Glutamatergic neuron (in vitro differentiated cells): Measurements from ENCODE around the gene ISL1. TPM values are rescaled to one million over a fixed set of nuclear protein-coding genes. Genes with fewer than 3 reads are reported as not detected.

Source experiments
- DNase-seq: peaks from one replicate; pipeline ENCODE4 v3.0.0; 2022
- H3K27ac Mint-ChIP-seq: one replicate; pipeline ENCODE4 v1.8.0; 2020; ENCODE audit warnings: mild to moderate bottlenecking, mixed read lengths, inconsistent platforms; ENCODE audit not compliant: unreplicated experiment
- H3K27me3 Mint-ChIP-seq: one replicate; pipeline ENCODE4 v1.8.0; 2020; ENCODE audit warnings: mild to moderate bottlenecking, moderate library complexity, mixed read lengths, inconsistent platforms; ENCODE audit not compliant: unreplicated experiment
- H3K36me3 Mint-ChIP-seq: one replicate; pipeline ENCODE4 v1.8.0; 2020; ENCODE audit warnings: mild to moderate bottlenecking, mixed read lengths, inconsistent platforms; ENCODE audit not compliant: unreplicated experiment
- H3K4me1 Mint-ChIP-seq: one replicate; pipeline ENCODE4 v1.8.0; 2020; ENCODE audit warnings: mild to moderate bottlenecking, low read depth, mixed read lengths, inconsistent platforms; ENCODE audit not compliant: unreplicated experiment
- H3K4me3 Mint-ChIP-seq: one replicate; pipeline ENCODE4 v1.8.0; 2020; ENCODE audit warnings: mild to moderate bottlenecking, mixed read lengths, inconsistent platforms; ENCODE audit not compliant: unreplicated experiment
- H3K9me3 Mint-ChIP-seq: one replicate; pipeline ENCODE4 v1.8.0; 2020; ENCODE audit warnings: mild to moderate bottlenecking, moderate library complexity, mixed read lengths, inconsistent platforms; ENCODE audit not compliant: unreplicated experiment
- total RNA-seq: library from RNA; stranded (reverse); fragmentation: NEBNext Ultra II Directional; extraction: Animal tissue kit (Norgen Biotek cat#: 25700); gene quantifications from one replicate; pipeline ENCODE4 v1.2.1, GENCODE V29; 2021; ENCODE audit not compliant: unreplicated experiment
- TF ChIP-seq, protein P1 (sequence below): fragments of 200-600 bp; sonication (generic); IDR thresholded peaks from one replicate; pipeline ENCODE4 v1.5.0; 2021; ENCODE audit not compliant: partially characterized antibody, unreplicated experiment

The ISL1 gene
- total RNA-seq, 1 donor from 2014 or later: 152 TPM

GRCh38 chr5:51395666-51396356 lies 12.6 kb downstream of the ISL1 start:
- peaks cover 28% of the 10 kb centered on the region for H3K27me3 Mint-ChIP-seq
- H3K27ac Mint-ChIP-seq: no peak overlapping the region
- H3K36me3 Mint-ChIP-seq: peaks cover 22% of the 10 kb centered on the region
- peaks cover 59% of the 10 kb centered on the region for H3K4me1 Mint-ChIP-seq
- no peak for DNase-seq
- peak overlapping the region; percentile 51 for H3K4me3 Mint-ChIP-seq
- TF ChIP-seq, protein P1, sequence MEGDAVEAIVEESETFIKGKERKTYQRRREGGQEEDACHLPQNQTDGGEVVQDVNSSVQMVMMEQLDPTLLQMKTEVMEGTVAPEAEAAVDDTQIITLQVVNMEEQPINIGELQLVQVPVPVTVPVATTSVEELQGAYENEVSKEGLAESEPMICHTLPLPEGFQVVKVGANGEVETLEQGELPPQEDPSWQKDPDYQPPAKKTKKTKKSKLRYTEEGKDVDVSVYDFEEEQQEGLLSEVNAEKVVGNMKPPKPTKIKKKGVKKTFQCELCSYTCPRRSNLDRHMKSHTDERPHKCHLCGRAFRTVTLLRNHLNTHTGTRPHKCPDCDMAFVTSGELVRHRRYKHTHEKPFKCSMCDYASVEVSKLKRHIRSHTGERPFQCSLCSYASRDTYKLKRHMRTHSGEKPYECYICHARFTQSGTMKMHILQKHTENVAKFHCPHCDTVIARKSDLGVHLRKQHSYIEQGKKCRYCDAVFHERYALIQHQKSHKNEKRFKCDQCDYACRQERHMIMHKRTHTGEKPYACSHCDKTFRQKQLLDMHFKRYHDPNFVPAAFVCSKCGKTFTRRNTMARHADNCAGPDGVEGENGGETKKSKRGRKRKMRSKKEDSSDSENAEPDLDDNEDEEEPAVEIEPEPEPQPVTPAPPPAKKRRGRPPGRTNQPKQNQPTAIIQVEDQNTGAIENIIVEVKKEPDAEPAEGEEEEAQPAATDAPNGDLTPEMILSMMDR: no peak
- peaks cover 19% of the 10 kb centered on the region for H3K9me3 Mint-ChIP-seq

GRCh38 chr5:51396797-51397196 lies 13.5 kb downstream of the ISL1 start:
- Mint-ChIP-seq H3K27ac (no peak overlapping the region), H3K9me3 (peaks cover 13% of the 10 kb centered on the region), H3K4me1 (peaks cover 51% of the 10 kb centered on the region), H3K36me3 (peaks cover 15% of the 10 kb centered on the region), H3K4me3 (peak overlapping the region; percentile 64), H3K27me3 (peaks cover 28% of the 10 kb centered on the region)
- TF ChIP-seq, protein P1: no peak
- no peak for DNase-seq

DNA sequence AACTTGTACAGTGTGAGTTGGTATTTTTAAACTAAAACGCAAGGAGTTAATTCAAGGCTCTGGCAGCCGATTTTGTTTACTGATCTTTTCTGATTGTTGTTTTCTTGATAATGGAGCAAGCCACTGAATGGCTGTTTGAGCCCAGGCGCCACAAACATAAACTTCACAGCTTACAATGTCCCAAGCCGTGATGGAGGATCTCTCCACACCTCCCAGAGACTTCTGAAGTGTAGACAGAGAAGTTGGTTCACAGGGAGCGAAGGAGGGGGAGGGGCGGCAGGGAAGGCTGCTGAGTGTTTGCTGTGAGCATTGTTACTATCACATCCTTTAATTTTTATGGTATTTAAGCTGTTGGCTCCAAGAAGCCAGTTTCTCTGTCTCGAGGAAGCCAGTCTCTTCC lies 14.7 kb downstream of the ISL1 start:
- peak; percentile 52 for DNase-seq
- peaks cover 49% of the 10 kb centered on the region for H3K4me1 Mint-ChIP-seq
- no peak overlapping the region for H3K27ac Mint-ChIP-seq
- H3K9me3 Mint-ChIP-seq: peaks cover 9% of the 10 kb centered on the region
- H3K4me3 Mint-ChIP-seq: peak overlapping the region; percentile 72
- TF ChIP-seq, protein P1: no peak
- peaks cover 7% of the 10 kb centered on the region for H3K36me3 Mint-ChIP-seq
- peaks cover 20% of the 10 kb centered on the region for H3K27me3 Mint-ChIP-seq

DNA sequence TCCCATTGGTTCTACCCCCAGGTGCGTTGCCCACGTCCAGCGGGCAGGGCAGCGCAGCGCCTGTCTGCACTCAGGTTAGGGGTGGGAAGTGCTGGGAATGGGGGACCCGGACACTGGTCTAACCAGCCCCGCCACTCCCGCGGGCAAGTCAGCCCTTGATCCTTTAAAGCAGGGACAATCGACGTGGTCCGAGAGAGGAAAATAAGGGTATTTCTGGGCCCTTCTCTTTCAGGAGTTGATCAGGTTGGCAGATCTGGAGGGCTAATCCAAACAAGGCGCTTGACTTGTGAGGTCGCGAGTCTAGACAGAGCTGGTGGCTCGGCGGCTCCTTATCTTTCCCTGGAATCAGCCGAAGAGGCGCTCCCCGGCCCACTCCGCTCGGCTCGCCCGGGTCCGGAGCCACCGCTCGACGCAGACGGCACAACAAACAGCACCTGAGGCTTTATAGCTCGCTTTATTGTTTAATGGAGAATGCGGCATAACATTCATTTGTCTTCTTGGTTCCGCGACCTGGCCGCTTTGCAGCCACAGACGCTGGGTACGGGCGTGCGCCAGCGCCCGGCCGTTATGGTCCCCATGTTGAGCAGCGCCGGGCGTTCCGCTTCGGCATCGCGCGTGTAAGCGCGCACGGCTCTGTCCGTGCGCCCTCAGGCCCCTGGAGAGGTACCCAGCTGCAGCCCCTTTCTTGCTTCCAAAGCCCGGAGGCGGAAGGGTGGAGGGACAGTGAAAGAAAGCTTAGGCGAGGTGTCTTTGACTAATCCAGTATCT lies 15.8 kb downstream of the ISL1 start:
- peaks cover 20% of the 10 kb centered on the region for H3K27me3 Mint-ChIP-seq

More for the DNA sequence above, 15.8 kb downstream of the ISL1 start:
- Mint-ChIP-seq H3K9me3 (peaks cover 8% of the 10 kb centered on the region), H3K36me3 (peaks cover 5% of the 10 kb centered on the region), H3K4me1 (peaks cover 48% of the 10 kb centered on the region), H3K4me3 (peak overlapping the region; percentile 92), H3K27ac (peak overlapping the region; percentile 68)
- DNase-seq: peak; percentile 70
- TF ChIP-seq, protein P1: no peak
